Sciatic nerve (tissue), 2 donors: ENCODE measurements around the gene AP1G1. TPM values are rescaled to one million over a fixed set of nuclear protein-coding genes. Genes with fewer than 3 reads are reported as not detected.
"Not testable (repeated sequence)": the region's sequence is repeated elsewhere in the genome, so short reads cannot be mapped to it uniquely, and the experiment has no call there.

ENCODE experiments used
- ATAC-seq: fragments of 200-7000 bp; cut with Tn5 transposase; one replicate; pipeline ENCODE4 v1.9.1; 2020; ENCODE audit warnings: mild to moderate bottlenecking, moderate library complexity
- DNase-seq: peaks from one replicate; pipeline ENCODE4 v3.0.0-alpha.2; 2020; ENCODE audit warnings: low spot score
- intact Hi-C: fragments of 100-400 bp; cut with DNase I; formaldehyde crosslinking; loops from one replicate; pipeline ENCODE4 v1.14.2; 2022
- total RNA-seq: library from RNA; stranded (reverse); fragmentation: NEBNext Ultra II Directional; extraction: Animal tissue kit (Norgen Biotek cat#: 25700); gene quantifications from one replicate; pipeline ENCODE4 v1.2.1, GENCODE V29; 2021
- donor health status: DM: no; HTN: no; CAD: no.
- donor health status: DM: no; HTN: no; CAD: no.

AP1G1 gene
- total RNA-seq, 1 donor from 2014 or later = 92.1 TPM

GRCh38 chr16:71721066-71721740 is 87.4 kb downstream of the AP1G1 start:
- intact Hi-C loops = no loop called here
- DNase-seq = no peak
- ATAC-seq = no peak

GRCh38 chr16:71712501-71712900 is 96.1 kb downstream of the AP1G1 start:
- no peak for DNase-seq
- intact Hi-C loops = no loop called here
- ATAC-seq = no peak

GRCh38 chr16:71711789-71712188 is 96.8 kb downstream of the AP1G1 start:
- no peak for ATAC-seq
- intact Hi-C loops = no loop called here
- DNase-seq = no peak

GRCh38 chr16:71709229-71709781 is 99.3 kb downstream of the AP1G1 start:
- intact Hi-C loops = no loop called here

GRCh38 chr16:71708696-71709095 is 99.9 kb downstream of the AP1G1 start:
- intact Hi-C loops = no loop called here
- no peak for ATAC-seq
- DNase-seq = no peak

More at GRCh38 chr16:71709229-71709781, 99.3 kb downstream of the AP1G1 start:
- DNase-seq (no peak), ATAC-seq (no peak)

- intact Hi-C loops = no loop called here
- ATAC-seq (no peak), DNase-seq (no peak)
Measured at GRCh38 chr16:71707199-71707598, 101.4 kb downstream of the AP1G1 start.

- no peak for DNase-seq
Measured at GRCh38 chr16:71706046-71706445, 102.6 kb downstream of the AP1G1 start.

GRCh38 chr16:71703333-71703732 is 105.3 kb downstream of the AP1G1 start:
- DNase-seq (no peak), ATAC-seq (no peak)
- intact Hi-C loops = no loop called here

More at GRCh38 chr16:71706046-71706445, 102.6 kb downstream of the AP1G1 start:
- intact Hi-C loops = no loop called here
- no peak for ATAC-seq

GRCh38 chr16:71700831-71701230 is 107.8 kb downstream of the AP1G1 start:
- DNase-seq = no peak
- intact Hi-C loops = no loop called here
- no peak for ATAC-seq

GRCh38 chr16:71698491-71698890 is 110.1 kb downstream of the AP1G1 start:
- no peak for ATAC-seq
- no peak for DNase-seq
- intact Hi-C loops = no loop called here

GRCh38 chr16:71693164-71693563 is 115.5 kb downstream of the AP1G1 start:
- intact Hi-C loops = no loop called here
- no peak for DNase-seq
- no peak for ATAC-seq

- no peak for DNase-seq
- intact Hi-C loops = no loop called here
- ATAC-seq = no peak
Measured at GRCh38 chr16:71689901-71690300, 118.7 kb downstream of the AP1G1 start.

- ATAC-seq (no peak), DNase-seq (no peak)
- intact Hi-C loops = no loop called here
Measured at GRCh38 chr16:71687861-71688260, 120.8 kb downstream of the AP1G1 start.

GRCh38 chr16:71684280-71684679 is 124.4 kb downstream of the AP1G1 start:
- ATAC-seq, DNase-seq, intact Hi-C loops: not testable (repeated sequence)

GRCh38 chr16:71681360-71681759 is 127.3 kb downstream of the AP1G1 start:
- DNase-seq = no peak
- ATAC-seq = no peak
- intact Hi-C loops = no loop called here

Other genes starting within 250 kb of the AP1G1 start
- gene TAT, start 231.7 kb downstream of the AP1G1 start, total RNA-seq = 0.13 TPM
- 0.36 TPM for gene MARVELD3, start 182.7 kb downstream of the AP1G1 start, total RNA-seq
- gene PHLPP2, start 84.1 kb downstream of the AP1G1 start, total RNA-seq = 22.5 TPM
- 34.4 TPM for gene ATXN1L, start 37.1 kb upstream of the AP1G1 start, total RNA-seq
- 6.7 TPM for gene ZNF821, start 75.3 kb upstream of the AP1G1 start, total RNA-seq
- gene IST1, start 86.7 kb upstream of the AP1G1 start, total RNA-seq = 189 TPM
- 0.40 TPM for gene PKD1L3, start 191.6 kb upstream of the AP1G1 start, total RNA-seq
- 8.1 TPM for gene DHODH, start 199.9 kb upstream of the AP1G1 start, total RNA-seq
- gene HP, start 245.7 kb upstream of the AP1G1 start, total RNA-seq = 35.4 TPM